ENCODE measurements around the gene AKR1B15.
"Not testable (repeated sequence)": the region's sequence is repeated elsewhere in the genome, so short reads cannot be mapped to it uniquely, and the experiment has no call there.

AKR1B15 gene

DNA sequence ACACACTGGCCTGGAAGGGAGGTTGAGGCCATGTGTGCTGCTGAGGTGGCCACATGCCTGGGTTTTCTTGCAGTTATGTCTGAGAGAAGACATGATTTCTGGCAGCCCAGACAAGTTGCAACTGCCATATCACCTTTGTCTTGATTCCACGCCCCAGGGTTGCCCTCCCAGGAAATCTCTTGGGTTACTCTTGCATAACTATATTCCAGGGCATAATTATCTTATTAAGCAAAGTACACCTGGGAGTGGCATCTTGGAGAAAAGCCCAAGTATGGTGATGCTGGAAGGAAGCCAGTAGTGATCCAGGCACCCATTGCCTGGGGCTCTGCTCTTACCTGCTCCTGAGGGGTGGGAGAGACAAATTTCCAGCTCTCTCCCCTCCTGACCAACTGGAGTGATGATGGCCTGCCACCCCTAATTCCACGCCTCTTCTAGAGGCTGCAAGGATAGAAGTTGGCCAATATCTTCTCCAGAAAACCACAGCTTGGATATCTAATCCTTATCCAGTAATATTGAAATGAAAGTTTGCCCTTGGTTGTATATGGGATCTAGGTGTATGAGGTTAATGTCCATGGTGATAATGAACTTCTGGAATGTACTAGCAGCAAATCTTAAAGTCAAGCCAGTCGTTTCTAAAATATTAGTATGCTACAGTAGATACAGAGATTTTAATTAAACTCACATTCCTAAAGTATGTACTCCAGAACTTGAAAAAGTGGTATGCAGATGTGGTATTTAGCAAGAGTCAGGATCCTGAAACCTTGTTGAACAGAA lies 16.5 kb upstream of the AKR1B15 start:
- in situ Hi-C loops (cut with MboI; ENCODE audit: low sequenced_read_pairs) = no loop called here

DNA sequence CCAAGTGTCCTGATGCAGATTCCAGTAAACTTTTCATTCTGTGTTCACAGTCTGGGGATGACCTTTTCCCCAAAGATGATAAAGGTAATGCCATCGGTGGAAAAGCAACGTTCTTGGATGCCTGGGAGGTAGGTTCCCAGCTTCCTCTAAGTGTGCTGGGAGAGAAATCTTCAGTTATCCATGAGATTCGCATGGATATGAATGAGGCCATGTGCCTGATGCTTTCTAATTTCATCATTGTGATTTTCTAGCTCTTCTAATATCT lies 16.0 kb upstream of the AKR1B15 start:
- in situ Hi-C loops (cut with MboI; ENCODE audit: low sequenced_read_pairs) = no loop called here

DNA sequence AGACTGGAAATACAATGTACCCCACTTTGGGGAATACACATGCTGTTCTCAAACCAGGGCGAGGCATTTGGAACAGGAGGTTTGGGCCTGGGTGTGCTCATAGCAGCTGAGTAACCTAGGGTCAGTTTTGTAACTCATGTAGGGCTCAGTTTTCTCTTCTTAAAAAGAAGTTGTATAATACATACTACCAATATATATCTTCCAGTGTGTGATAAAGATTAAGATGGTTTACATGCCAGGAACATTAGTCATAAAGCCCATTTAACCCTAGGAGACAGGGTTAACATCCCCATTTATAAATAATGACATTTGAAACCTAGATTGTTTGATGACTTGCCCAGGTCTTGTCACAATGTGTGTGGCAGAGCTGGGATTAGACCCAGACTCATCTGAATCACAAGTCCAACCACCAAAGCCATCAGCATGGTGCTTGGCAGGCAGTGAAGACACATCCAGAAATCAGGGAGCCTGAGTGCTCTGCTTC lies 15.6 kb upstream of the AKR1B15 start:
- in situ Hi-C loops (cut with MboI; ENCODE audit: low sequenced_read_pairs) = no loop called here

DNA sequence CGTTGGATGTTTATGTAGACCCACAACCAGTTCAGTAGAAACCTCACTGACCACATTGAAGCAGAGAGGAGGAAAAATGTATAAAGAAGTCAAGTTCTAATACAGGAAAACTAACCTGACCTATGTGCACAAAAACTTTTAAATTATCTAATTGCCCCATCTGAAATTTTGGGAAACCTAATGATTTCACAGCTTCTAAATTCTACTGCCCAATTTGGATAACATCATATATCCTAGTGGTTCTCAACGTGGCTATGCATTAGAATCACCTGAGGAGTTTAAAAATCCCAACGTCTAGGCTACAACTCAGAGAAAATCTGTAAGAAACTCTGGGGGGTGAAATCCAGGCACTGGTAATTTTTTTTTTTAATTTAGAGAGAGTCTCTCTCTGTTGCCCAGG lies 14.3 kb upstream of the AKR1B15 start:
- in situ Hi-C loops (cut with MboI; ENCODE audit: low sequenced_read_pairs) = no loop called here

DNA sequence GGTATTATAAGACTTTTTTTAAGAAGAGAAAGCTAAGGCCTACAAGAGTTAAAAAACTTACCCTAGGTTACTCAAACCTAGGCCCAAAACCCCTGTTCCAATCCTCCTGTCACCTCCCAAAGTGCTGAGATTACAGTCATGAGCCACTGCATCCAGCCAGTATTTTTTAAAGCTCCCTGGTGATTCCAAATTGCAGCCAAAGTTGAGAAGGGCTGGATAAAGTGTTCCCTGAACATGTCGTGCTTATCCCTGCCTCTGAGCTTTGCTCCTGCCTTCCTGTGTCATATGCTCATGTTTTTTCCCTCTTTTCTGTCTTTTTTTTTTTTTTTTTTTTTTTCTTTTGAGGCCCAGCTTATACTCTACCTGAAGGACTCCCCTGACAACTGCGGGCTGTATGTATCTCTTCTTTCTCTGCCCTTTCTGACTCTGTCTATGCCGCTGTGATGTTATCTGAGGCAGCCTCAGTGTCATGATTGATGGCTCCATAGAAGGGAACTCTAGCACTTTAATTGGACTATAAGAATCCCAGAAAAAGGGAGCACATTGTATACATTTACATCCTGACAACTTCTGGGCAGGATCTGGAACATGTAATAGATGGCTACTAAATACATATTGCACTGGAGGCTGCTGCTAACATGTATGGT lies 13.5 kb upstream of the AKR1B15 start:
- in situ Hi-C loops (cut with MboI; ENCODE audit: low sequenced_read_pairs) = no loop called here

DNA sequence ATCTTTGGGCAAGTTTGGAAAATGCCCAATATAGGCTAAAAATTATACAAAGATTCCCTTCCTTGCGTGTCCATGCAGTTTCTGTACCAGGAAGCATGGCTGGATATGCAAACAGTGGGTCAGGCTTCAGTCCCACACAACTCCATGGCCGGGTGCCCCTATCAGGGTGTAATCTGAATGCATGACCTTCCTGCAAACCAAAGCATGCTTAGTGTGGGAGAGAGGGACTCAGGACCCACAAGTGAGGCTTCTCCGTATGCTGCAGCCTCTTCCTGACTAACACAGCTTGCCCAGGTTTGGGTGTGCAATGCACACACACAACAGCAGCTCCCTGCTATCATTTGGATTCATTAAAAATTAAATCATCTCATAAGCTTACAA lies 13.0 kb upstream of the AKR1B15 start:
- in situ Hi-C loops (cut with MboI; ENCODE audit: low sequenced_read_pairs) = no loop called here

DNA sequence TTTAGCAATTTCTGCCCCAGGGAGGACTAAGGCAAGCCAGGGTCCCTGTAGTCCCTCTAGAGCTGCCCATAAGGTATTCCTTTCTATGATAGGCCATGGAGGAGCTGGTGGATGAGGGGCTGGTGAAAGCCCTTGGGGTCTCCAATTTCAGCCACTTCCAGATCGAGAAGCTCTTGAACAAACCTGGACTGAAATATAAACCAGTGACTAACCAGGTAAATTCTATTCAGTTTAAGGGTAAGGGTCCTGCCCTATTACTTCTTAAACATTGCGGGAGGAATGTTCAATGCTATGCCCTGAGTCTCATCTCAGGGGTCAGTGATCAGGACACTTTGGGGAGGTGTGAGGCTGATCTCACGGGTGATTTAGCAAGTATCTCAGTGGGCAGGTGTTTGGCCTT lies 12.4 kb upstream of the AKR1B15 start:
- in situ Hi-C loops (cut with MboI; ENCODE audit: low sequenced_read_pairs) = not testable (repeated sequence)

DNA sequence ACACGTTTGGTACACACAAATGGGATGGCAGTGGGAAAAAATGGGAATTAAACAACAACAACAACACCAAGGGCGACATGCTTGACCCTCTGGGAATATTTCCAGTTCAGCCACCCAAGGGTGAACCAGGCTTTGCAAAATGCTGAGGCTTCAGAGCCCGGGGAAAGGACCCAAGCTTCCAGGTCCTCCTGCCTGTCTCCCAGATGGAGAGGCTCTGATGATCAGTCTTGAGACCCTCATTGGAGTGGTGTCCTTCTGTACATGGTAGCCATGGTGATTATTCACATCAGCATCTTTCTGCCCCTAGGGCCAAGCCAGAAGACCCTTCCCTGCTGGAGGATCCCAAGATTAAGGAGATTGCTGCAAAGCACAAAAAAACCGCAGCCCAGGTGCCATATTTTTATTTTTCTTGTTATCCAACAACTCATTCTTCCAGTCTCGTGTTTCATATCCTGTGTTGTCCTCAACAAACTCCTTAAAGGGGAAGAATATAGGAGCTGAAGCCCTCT lies 11.6 kb upstream of the AKR1B15 start:
- in situ Hi-C loops (cut with MboI; ENCODE audit: low sequenced_read_pairs) = not testable (repeated sequence)

DNA sequence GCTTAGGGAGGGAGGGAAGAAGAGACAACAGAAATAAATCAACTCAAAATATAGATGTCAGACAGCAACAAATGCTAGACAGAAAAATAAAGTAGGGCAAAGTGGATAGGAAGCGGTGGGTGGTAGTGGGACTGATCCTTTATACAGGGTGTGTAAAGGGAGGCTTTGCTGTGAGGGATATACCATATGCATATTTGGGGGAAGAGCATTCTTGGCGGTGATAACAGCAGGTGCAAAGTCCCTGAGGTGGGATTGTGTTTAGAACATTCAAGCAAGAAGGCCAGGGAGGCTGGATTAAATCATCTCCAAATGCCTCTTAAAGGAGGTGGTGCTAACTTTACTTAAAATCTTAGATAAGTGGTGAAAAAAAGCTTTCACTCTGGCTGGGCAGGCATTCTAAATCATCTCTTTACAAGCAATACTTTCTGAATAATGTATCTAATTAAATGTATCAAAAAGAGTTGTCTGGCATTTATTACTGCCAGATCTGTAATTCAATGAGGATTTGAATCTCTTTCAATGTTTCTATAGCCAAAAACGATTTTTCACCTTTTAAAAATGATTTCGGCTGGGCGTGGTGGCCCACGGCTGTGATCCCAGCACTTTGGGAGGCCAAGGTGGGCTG lies 9.4 kb upstream of the AKR1B15 start:
- in situ Hi-C loops (cut with MboI; ENCODE audit: low sequenced_read_pairs) = no loop called here

DNA sequence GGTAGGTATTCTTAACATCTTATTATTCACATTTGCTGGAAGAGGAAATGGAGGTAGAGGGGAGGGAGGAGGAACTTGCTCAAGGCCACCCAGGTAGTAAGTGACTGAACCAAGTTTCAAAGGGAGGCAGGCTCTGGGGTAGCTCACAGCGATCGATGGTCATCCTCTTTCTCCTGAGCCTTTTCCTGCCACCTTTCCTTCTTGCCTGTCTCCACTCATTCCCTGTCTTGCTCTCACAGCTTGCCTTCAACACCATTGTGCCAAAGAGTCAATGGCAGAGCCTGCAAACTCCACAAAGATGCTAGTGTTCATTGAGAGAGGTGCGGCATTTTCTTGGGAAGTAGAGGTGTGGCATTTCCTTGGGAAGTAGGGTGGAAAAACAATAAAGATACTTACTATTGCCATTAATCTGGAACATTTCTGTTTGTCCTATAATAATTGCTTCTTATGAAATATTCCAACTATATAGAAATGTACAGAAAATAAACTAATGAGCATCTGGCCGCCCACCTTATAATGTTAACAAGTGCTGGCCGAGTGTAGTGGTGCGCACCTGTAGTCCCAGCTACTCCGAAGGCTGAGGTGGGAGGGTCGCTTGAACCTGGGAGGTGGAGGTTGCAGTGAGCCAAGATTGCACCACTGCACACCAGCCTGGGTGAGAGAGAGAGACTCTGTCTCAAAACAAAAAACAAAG lies 7.3 kb upstream of the AKR1B15 start:
- in situ Hi-C loops (cut with MboI; ENCODE audit: low sequenced_read_pairs) = not testable (repeated sequence)

DNA sequence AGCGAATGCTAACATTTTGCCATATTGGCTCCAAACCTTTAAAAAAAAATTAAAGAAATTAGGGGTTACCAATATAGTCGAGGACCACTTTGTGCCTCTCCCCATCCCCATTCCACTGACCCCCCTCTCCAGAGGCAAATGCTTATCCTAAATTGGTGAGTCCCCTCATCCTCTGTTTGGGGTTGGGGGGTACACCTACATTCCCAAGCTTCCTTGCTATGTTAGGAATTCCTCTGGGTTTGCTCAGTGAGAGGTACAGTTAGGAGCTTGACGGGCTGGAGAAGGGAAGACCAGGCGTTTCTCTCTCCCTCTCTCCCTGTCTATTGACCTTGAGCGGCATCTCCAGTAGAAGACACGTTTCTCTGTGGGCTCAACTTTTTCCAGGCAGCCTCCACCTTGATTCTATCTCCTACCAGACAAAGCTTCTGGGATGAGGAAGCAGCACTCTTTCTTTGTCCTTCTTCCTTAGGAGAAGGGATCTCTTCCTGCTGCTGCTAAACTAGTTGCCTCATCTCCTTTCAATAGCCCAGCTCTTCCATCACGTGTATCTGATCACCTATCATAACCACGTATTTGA lies 6.6 kb upstream of the AKR1B15 start:
- in situ Hi-C loops (cut with MboI; ENCODE audit: low sequenced_read_pairs) = no loop called here

DNA sequence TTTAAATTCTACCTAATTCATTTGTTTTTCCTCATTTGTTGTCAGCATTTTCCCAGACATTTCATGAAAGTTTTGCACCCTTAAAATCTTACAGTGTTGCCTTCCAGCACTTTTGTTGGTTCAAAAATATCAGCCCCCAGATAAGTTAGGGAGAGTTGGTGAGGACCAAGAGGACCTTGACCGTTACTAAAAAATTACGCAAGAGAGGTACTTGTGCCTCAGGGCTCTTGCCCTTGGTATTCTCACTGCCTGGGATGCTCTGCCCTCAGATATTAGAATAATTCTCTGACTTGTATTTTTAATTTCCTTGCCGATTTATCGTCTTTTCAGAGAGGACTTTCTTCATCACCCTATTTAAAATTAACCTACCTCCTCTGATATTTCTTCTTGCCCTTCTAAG lies 3.5 kb upstream of the AKR1B15 start:
- in situ Hi-C loops (cut with MboI; ENCODE audit: low sequenced_read_pairs) = no loop called here

DNA sequence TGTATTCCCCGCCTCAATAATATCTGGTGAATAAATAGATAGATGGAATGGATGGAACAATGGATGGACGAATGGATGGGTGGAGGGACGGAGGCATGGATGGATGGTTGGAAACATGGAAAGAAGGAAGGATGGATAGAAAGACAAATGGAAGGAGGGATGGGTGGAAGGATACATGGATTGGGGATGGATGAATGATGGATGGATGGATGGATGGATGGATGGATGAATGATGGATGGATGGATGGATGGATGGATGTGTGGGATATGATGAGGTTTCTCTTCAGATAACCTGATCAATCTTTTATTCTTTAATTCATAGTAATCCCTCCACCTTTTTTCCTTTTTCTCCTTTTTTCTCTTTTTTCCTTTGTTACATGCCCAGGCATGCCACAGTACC lies 3.0 kb upstream of the AKR1B15 start:
- in situ Hi-C loops (cut with MboI; ENCODE audit: low sequenced_read_pairs) = no loop called here

DNA sequence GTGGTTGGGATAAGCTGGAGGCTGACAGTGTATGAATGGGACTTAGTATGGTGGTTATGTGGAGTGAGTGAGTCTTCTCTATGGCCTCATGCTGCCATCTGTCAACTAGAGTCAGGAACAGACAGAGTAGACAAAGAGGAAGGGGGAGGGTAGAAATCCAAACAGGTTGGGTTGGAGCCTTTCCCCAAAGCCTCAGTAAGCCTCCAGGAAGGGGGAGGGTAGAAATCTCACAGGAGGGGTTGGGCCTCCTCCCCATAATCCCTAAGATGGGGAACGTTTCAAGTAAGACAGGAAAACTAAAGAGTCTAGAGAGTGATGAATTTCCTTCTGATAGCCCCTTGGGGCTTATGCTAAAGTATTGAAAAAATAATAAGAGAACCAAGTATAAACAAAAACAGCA lies 2.0 kb upstream of the AKR1B15 start:
- in situ Hi-C loops (cut with MboI; ENCODE audit: low sequenced_read_pairs) = no loop called here

DNA sequence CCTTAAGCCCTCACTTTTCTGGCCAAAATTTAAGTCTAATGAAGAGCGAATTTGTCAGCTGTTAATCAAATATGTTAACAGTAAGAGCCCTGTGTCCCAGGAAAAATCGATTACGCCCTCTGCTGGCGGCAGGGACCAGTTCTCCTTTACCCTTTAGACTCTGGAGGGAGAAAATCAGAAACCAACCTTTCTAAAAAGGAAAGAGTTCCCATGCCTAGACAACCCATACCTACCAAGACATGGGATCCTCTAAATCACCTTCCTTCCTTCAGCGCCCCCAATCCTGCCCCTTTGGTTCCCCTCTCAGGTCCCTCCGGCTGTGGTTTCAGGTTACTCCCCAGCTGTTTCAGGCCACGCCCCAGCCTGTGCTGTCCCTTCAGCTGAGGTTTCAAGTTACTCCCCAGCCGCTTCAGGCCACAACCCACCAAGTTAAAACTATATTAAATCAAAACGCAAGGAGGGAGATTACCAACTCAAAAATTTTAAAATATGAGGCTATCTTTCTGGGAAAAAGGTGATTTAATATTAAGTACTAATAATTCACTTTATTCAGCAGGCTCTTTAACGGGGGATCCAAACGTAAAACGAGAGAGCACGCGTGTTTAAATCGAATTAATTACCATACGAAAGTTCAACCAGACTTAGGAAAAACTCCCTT lies 1.4 kb upstream of the AKR1B15 start:
- in situ Hi-C loops (cut with MboI; ENCODE audit: low sequenced_read_pairs) = no loop called here

DNA sequence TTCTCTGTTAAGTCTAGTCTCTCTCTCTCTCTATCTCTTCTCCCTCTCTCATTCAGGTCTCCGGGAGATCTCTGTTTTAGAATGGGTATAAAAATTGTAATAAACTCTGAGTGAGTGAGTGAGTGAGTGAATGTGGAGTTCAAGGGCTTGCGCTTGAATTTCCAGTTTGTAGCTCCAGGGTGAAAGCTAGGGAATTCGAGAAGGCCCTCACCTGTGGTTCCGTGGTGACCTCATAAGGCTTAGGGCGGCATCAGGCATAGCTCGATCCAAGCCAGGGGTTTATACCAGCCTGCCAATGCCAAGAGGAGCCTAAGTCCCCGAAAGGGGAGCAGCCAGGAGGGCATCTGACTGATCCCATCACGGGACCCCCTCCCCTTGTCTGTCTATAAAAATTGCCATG lies 456 bp downstream of the AKR1B15 start:
- in situ Hi-C loops (cut with MboI; ENCODE audit: low sequenced_read_pairs) = no loop called here

DNA sequence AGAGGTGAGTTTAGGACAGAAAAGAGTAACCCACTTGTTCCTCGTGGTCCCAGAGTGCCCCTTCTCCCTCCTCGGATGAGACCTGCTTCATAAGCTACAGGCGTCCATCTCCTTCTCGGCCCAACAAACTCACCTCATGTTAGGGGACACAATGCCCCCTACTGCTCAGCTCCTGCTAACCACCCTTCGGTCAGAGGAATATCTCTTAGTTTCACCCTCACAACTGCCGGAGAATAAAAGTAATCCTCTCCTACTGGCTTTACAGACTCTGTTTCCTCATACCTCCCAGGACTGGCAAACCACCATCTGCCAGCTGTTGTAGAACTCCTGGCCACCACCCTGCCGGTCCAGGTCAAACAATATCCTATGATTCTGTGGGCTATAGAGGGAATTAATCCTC lies 3.2 kb downstream of the AKR1B15 start:
- in situ Hi-C loops (cut with MboI; ENCODE audit: low sequenced_read_pairs) = no loop called here

DNA sequence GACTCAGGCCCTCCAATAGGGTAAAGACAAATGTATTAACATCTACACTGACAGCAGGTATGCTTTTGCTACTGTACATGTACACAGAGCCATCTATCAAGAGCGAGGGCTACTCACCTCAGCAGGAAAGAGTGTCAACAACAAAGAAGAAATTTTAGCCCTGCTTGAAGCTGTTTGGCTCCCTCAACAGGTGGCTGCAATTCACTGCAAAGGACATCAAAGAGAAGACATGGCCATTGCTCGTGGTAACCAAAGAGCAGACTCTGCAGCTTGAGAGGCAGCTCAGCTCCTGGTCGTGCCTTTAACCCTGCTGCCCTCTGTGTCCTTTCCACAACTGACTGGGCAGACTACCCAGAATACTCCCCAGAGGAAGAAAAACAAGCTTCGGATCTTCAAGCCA lies 5.1 kb downstream of the AKR1B15 start:
- in situ Hi-C loops (cut with MboI; ENCODE audit: low sequenced_read_pairs) = no loop called here

DNA sequence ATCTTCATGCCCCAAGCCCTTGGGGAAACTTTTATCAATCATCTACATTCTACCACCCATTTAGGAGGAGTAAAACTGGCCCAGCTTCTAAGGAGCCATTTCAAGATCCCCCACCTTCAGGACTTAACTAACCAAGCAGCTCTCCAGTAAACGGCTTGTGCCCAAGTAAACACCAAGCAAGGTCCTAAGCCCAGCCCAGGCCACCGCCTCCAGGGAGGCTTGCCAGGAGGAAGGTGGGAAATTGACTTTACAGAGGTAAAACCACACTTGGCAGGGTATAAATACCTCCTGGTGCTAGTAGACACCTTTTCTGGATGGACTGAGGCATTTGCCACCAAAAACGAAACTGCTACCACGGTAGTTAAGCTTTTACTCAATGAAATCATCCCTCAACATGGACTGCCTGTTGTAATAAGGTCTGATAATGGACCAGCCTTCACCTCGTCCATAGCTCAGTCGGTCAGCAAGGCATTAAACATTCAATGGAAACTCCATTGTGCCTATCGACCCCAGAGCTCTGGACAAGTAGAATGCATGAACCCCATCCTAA lies 5.6 kb downstream of the AKR1B15 start:
- in situ Hi-C loops (cut with MboI; ENCODE audit: low sequenced_read_pairs) = no loop called here

DNA sequence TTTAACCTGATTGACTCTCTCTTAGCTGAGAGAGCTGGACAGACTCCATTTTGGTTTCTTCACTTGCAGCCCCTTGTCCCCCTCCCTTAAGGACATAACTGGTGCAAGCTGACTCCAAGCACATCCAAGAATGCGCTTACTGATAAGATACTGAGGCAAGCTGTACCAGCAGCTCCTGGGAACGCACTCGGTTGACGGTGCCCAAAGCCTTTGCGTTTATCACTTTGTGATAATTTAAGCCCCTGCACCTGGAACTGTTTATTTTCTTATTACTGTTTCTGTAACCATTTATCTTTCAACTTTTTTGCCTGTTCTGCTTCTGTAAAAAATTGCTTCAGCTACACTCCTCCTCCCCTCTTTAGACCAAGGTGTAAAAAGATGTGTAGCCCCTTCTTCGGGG lies 8.5 kb downstream of the AKR1B15 start:
- in situ Hi-C loops (cut with MboI; ENCODE audit: low sequenced_read_pairs) = no loop called here

DNA sequence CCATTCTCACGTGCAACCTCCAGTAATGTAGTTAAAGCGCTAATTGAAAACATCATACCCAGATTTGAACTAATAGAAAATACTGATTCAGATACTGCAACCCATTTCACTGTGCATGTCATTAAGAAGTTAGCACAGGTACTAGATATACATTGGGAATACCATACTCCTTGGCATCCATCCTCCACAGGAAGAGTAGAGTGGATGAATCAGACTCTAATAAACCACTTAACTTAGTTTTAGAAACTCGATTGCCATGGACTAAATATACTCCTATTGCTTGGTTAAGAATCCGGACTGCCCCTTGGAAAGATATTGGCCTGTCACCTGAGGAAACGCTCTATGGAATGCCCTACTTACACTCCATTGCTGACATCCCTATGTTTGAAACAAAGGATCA lies 9.5 kb downstream of the AKR1B15 start:
- in situ Hi-C loops (cut with MboI; ENCODE audit: low sequenced_read_pairs) = no loop called here

Data from HL-60/S4 (cell line).